SK-N-SH (cell line): ENCODE results near the gene SPATA2. TPM values are rescaled to one million over a fixed set of nuclear protein-coding genes. Genes with fewer than 3 reads are reported as not detected.

Source experiments
- CTCF ChIA-PET: fragments of 300-600, 350-600 bp; formaldehyde crosslinking; extraction: SDS; loops from one replicate; lab custom pipeline; 2021; lab: Yijun Ruan, JAX
- POLR2A ChIA-PET: fragments of 350-600 bp; sonication (Branson Sonifier 250); formaldehyde crosslinking; extraction: SDS; loops from one replicate; lab custom pipeline; 2020; ENCODE audit warnings: antibody characterized with exemption, inconsistent platforms; lab: Yijun Ruan, JAX
- DNase-seq: peaks from one replicate; pipeline ENCODE4 v3.0.0; 2012
- H2AFZ ChIP-seq: fragments of 200-600 bp; sonication (generic); 2 replicates; pipeline ENCODE4 v1.8.1; 2016; ENCODE audit warnings: antibody characterized with exemption, mild to moderate bottlenecking, low read depth
- H3F3A ChIP-seq: fragments of 200-600 bp; sonication (generic); replicated peaks from 2 replicates; pipeline ENCODE3; 2016; ENCODE audit warnings: antibody characterized with exemption, mild to moderate bottlenecking; ENCODE audit not compliant: insufficient read depth
- H3K27ac ChIP-seq, 2 experiments: fragments of 200-500 bp in 1 of 2; fragments of 200-600 bp in 1 of 2; sonication (Bioruptor generic) in 1 of 2; sonication (generic), shearing (Covaris generic) in 1 of 2; 2 replicates each; pipeline versions ENCODE4 v1.5.1 to v1.6.1; 2014 to 2016; ENCODE audit warnings: low read depth in 2 of 2, inconsistent platforms in 1 of 2, low read length in 1 of 2, mild to moderate bottlenecking in 1 of 2, mixed read lengths in 1 of 2
- H3K27me3 ChIP-seq: fragments of 200-600 bp; sonication (generic), shearing (Covaris generic); 2 replicates; pipeline ENCODE4 v1.6.1; 2016; ENCODE audit warnings: mixed run types; ENCODE audit not compliant: insufficient read depth
- H3K36me3 ChIP-seq, 2 experiments: fragments of 200-500 bp in 1 of 2; fragments of 200-600 bp in 1 of 2; sonication (Bioruptor generic) in 1 of 2; sonication (generic) in 1 of 2; replicated peaks in 1 of 2; 2 replicates each; pipeline versions ENCODE3 to v1.5.1; 2014 to 2016; ENCODE audit warnings: low read length in 1 of 2, mild to moderate bottlenecking in 1 of 2; ENCODE audit not compliant: insufficient read depth in 2 of 2, control insufficient read depth in 1 of 2
- H3K4me1 ChIP-seq, 2 experiments: fragments of 200-500 bp in 1 of 2; fragments of 200-600 bp in 1 of 2; sonication (Bioruptor generic) in 1 of 2; sonication (generic), shearing (Covaris generic) in 1 of 2; 2 replicates each; pipeline versions ENCODE4 v1.5.1 to v1.6.1; 2014 to 2016; ENCODE audit warnings: low read depth in 1 of 2, low read length in 1 of 2, mixed run types in 1 of 2; ENCODE audit not compliant: insufficient read depth in 2 of 2, control insufficient read depth in 1 of 2
- H3K4me2 ChIP-seq: fragments of 200-600 bp; sonication (generic), shearing (Covaris generic); 2 replicates; pipeline ENCODE4 v1.6.1; 2017; ENCODE audit warnings: mixed run types
- H3K4me3 ChIP-seq, 2 experiments: fragments of 200-500 bp in 1 of 2; fragments of 200-600 bp in 1 of 2; sonication (Bioruptor generic) in 1 of 2; sonication (generic), shearing (Covaris generic) in 1 of 2; 2 replicates each; pipeline versions ENCODE4 v1.5.1 to v1.8.1; 2014 to 2016; ENCODE audit warnings: low read depth in 2 of 2, inconsistent platforms in 1 of 2, low read length in 1 of 2, mild to moderate bottlenecking in 1 of 2, mixed read lengths in 1 of 2, moderate library complexity in 1 of 2
- H3K79me2 ChIP-seq: fragments of 200-600 bp; sonication (generic); 2 replicates; pipeline ENCODE4 v1.8.1; 2017; ENCODE audit warnings: mild to moderate bottlenecking; ENCODE audit not compliant: insufficient read depth
- H3K9ac ChIP-seq: fragments of 200-600 bp; sonication (generic); 2 replicates; pipeline ENCODE4 v1.6.1; 2017; ENCODE audit warnings: mixed run types
- H3K9me2 ChIP-seq: fragments of 200-600 bp; sonication (generic); 2 replicates; pipeline ENCODE4 v1.6.1; 2017; ENCODE audit warnings: mixed run types
- H3K9me3 ChIP-seq: fragments of 200-600 bp; sonication (generic); 2 replicates; pipeline ENCODE4 v1.6.1; 2017; ENCODE audit warnings: mixed run types, mild to moderate bottlenecking, moderate library complexity
- H4K20me1 ChIP-seq: fragments of 200-600 bp; sonication (generic); 2 replicates; pipeline ENCODE4 v1.6.1; 2017; ENCODE audit warnings: mild to moderate bottlenecking, mixed run types; ENCODE audit not compliant: insufficient read depth
- CHD2 ChIP-seq: fragments of 150-350 bp; IDR thresholded peaks from 2 replicates; pipeline ENCODE4 v1.6.1; 2018; ENCODE audit warnings: low read length; ENCODE audit not compliant: partially characterized antibody
- ELF1 ChIP-seq: IDR thresholded peaks from 2 replicates; pipeline ENCODE4 v1.4.0; 2012
- EP300 ChIP-seq, 2 experiments: IDR thresholded peaks; 2 replicates each; pipeline versions ENCODE4 v1.4.0 to v1.6.1; 2012; ENCODE audit warnings: borderline replicate concordance in 1 of 2, low read depth in 1 of 2, low read length in 1 of 2
- FOSL2 ChIP-seq: IDR thresholded peaks from 2 replicates; pipeline ENCODE4 v1.4.0; 2012; ENCODE audit warnings: low read depth, mild to moderate bottlenecking, moderate library complexity, borderline replicate concordance
- FOXM1 ChIP-seq: IDR thresholded peaks from 2 replicates; pipeline ENCODE4 v1.4.0; 2012; ENCODE audit warnings: low read depth, mild to moderate bottlenecking
- MAX ChIP-seq: IDR thresholded peaks from 2 replicates; pipeline ENCODE4 v1.4.0; 2012; ENCODE audit warnings: low read depth
- NFIC ChIP-seq: IDR thresholded peaks from 2 replicates; pipeline ENCODE4 v1.4.0; 2012; ENCODE audit warnings: borderline replicate concordance
- NRF1 ChIP-seq: IDR thresholded peaks from 2 replicates; pipeline ENCODE4 v1.6.1; 2012; ENCODE audit warnings: low read depth, mild to moderate bottlenecking, low read length
- POLR2AphosphoS5 ChIP-seq: IDR thresholded peaks from 2 replicates; pipeline ENCODE4 v1.6.1; 2012; ENCODE audit warnings: low read depth, low read length
- RCOR1 ChIP-seq: fragments of 150-350 bp; IDR thresholded peaks from 2 replicates; pipeline ENCODE4 v1.6.1; 2017; ENCODE audit warnings: antibody characterized with exemption, low read length
- RFX5 ChIP-seq: IDR thresholded peaks from 2 replicates; pipeline ENCODE4 v1.6.1; 2012; ENCODE audit warnings: mild to moderate bottlenecking, improper control_type of control experiment, low read length
- SIN3A ChIP-seq: IDR thresholded peaks from 2 replicates; pipeline ENCODE4 v1.6.1; 2012; ENCODE audit warnings: low read depth, mild to moderate bottlenecking, low read length, moderate library complexity, borderline replicate concordance
- SMC3 ChIP-seq: IDR thresholded peaks from 2 replicates; pipeline ENCODE4 v1.6.1; 2012; ENCODE audit warnings: low read depth, low read length, improper control_type of control experiment
- TEAD4 ChIP-seq: IDR thresholded peaks from 2 replicates; pipeline ENCODE4 v1.4.0; 2012; ENCODE audit warnings: mild to moderate bottlenecking, borderline replicate concordance; ENCODE audit not compliant: insufficient read depth
- YY1 ChIP-seq: IDR thresholded peaks from 2 replicates; pipeline ENCODE4 v1.4.0; 2012; ENCODE audit warnings: low read depth, mild to moderate bottlenecking
- ZBTB33 ChIP-seq: IDR thresholded peaks from 2 replicates; pipeline ENCODE4 v1.4.0; 2012; ENCODE audit warnings: low read depth, borderline replicate concordance
- WGBS: methylation state at CpG from one replicate; pipeline ENCODE4 v1.1.6; 2017; ENCODE audit warnings: low lambda C conversion rate; 5-methylcytosine and 5-hydroxymethylcytosine counted together
- polyA plus RNA-seq, 3 experiments: library from polyadenylated mRNA; depleted of rRNA; stranded (reverse); fragments of >200 nt; gene quantifications; 2 replicates each; pipeline ENCODE4 v1.2.3, GENCODE V29; 2012
- TF ChIP-seq, protein P1 (sequence below): IDR thresholded peaks from 2 replicates; pipeline ENCODE4; 2012
- TF ChIP-seq, protein P2 (sequence below): IDR thresholded peaks from 2 replicates; pipeline ENCODE4 v1.4.0; 2012; ENCODE audit warnings: low read depth, borderline replicate concordance

Gene SPATA2
- polyA plus RNA-seq, 1 of the 3 experiments (the other 2 are of a cell fraction): 7.2 TPM

GRCh38 chr20:49858076-49858585, 57.2 kb downstream of the SPATA2 start:
- Histone ChIP-seq H3K4me3 (no peak overlapping the region), H3K36me3 (peaks cover 13 to 20% of the 10 kb centered on the region in 2 experiments), H3F3A (no peaks in the 10 kb centered on the region), H3K9me3 (no peaks in the 10 kb centered on the region), H3K27ac (no peak overlapping the region), H3K79me2 (no peaks in the 10 kb centered on the region), H4K20me1 (no peaks in the 10 kb centered on the region), H3K9ac (no peak overlapping the region), H3K4me1 (peaks cover 4 to 8% of the 10 kb centered on the region in 2 experiments; a peak in 2 of 4 replicates), H2AFZ (no peak overlapping the region), H3K9me2 (no peaks in the 10 kb centered on the region), H3K4me2 (no peak overlapping the region), H3K27me3 (no peaks in the 10 kb centered on the region)
- no peak for DNase-seq
- ChIA-PET CTCF (interaction anchor here (0.6 to 1.0 kb wide), 2 partner anchors 10 to 213 kb away, joined by 3 to 4 read pairs; no protein-coding TSS in a partner anchor), POLR2A (interaction anchor here (0.6 kb wide), 1 partner anchor 43 kb away, joined by 4 read pairs; no protein-coding TSS in a partner anchor)
- WGBS: 96% methylated on average over 2 of the region's 2 CpGs
- TF ChIP-seq NRF1 (no peak), RCOR1 (no peak), SMC3 (no peak), SIN3A (no peak), YY1 (no peak), ZBTB33 (no peak), CHD2 (no peak), NFIC (no peak), RFX5 (no peak), TEAD4 (no peak)
- TF ChIP-seq, protein P1, sequence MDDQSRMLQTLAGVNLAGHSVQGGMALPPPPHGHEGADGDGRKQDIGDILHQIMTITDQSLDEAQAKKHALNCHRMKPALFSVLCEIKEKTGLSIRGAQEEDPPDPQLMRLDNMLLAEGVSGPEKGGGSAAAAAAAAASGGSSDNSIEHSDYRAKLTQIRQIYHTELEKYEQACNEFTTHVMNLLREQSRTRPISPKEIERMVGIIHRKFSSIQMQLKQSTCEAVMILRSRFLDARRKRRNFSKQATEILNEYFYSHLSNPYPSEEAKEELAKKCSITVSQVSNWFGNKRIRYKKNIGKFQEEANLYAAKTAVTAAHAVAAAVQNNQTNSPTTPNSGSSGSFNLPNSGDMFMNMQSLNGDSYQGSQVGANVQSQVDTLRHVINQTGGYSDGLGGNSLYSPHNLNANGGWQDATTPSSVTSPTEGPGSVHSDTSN: no peak

DNA sequence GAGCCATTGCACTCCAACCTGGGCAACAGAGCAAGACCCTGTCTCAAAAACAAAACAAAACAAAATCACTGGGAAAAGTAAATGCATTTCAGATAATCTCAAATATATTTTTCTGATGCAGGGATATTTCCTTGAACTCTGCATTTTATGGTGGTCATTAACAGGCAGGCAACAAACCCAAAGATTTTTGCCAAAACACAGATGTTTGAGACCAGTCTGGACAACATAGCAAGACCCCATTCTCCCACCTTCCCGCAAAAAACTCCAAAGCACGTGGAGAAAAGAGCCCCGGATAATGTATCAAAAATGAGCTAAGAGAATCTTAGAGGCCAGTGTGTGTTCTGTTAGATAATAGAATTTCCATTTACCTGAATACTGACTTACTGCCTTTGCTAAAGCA, 58.4 kb downstream of the SPATA2 start:
- 98% methylated on average over 3 of the region's 3 CpGs for WGBS

More for the DNA sequence above, 58.4 kb downstream of the SPATA2 start:
- no peaks in the 10 kb centered on the region for H3F3A ChIP-seq
- TF ChIP-seq, protein P2, sequence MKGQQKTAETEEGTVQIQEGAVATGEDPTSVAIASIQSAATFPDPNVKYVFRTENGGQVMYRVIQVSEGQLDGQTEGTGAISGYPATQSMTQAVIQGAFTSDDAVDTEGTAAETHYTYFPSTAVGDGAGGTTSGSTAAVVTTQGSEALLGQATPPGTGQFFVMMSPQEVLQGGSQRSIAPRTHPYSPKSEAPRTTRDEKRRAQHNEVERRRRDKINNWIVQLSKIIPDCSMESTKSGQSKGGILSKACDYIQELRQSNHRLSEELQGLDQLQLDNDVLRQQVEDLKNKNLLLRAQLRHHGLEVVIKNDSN: no peak
- TF ChIP-seq EP300 (IDR thresholded peaks at IDR 0.05; ENCODE audit: borderline replicate concordance in 1 of 2, low read depth in 1 of 2, low read length in 1 of 2): no peak
- no peak for TF ChIP-seq FOXM1
- TF ChIP-seq FOSL2: no peak
- TF ChIP-seq ELF1: no peak
- TF ChIP-seq TEAD4: no peak
- TF ChIP-seq SIN3A: no peak
- no peak for TF ChIP-seq SMC3
- no peak for TF ChIP-seq RFX5
- no peak for TF ChIP-seq POLR2AphosphoS5
- TF ChIP-seq MAX: no peak
- TF ChIP-seq NRF1: no peak
- no peak overlapping the region for H2AFZ ChIP-seq
- no peaks in the 10 kb centered on the region for H3K79me2 ChIP-seq
- no peak for DNase-seq
- no peak overlapping the region for H3K4me2 ChIP-seq
- ChIA-PET CTCF (interaction anchor here (0.7 to 1.1 kb wide), 3 partner anchors 11 to 33 kb away, joined by 3 to 4 read pairs (median 3); no protein-coding TSS in a partner anchor), POLR2A (no interaction called here)
- H3K27ac ChIP-seq: no peak overlapping the region
- no peaks in the 10 kb centered on the region for H3K9me2 ChIP-seq
- H3K4me1 ChIP-seq: peaks cover 4 to 10% of the 10 kb centered on the region in 2 experiments; a peak in 2 of 4 replicates
- no peaks in the 10 kb centered on the region for H4K20me1 ChIP-seq
- H3K36me3 ChIP-seq: peaks cover 13 to 19% of the 10 kb centered on the region in 2 experiments
- H3K4me3 ChIP-seq: no peak overlapping the region
- H3K27me3 ChIP-seq: no peaks in the 10 kb centered on the region
- H3K9me3 ChIP-seq: no peaks in the 10 kb centered on the region
- H3K9ac ChIP-seq: no peak overlapping the region
